ENCODE measurements around the gene EML4.
"Not testable (repeated sequence)": the region's sequence is repeated elsewhere in the genome, so short reads cannot be mapped to it uniquely, and the experiment has no call there.

EML4 gene

GRCh38 chr2:42169100-42169873 lies at the start of gene EML4:
TSS of gene EML4 (plus strand) at chr2:42169353. CDS start at chr2:42169612, 259 bp downstream.
- peak within 1 kb of the TSS; percentile 74 for H3K4me3 ChIP-seq (ENCODE audit: low read depth, low read length)
- TF ChIP-seq CTCF (IDR thresholded peaks at IDR 0.05; ENCODE audit: low read depth, low read length, missing control alignments), result no peak
- peak; percentile 66 for DNase-seq (ENCODE audit: low read depth)

GRCh38 chr2:42123426-42123825 lies 45.7 kb upstream of the EML4 start:
- no peak overlapping the region for H3K4me3 ChIP-seq (ENCODE audit: low read depth, low read length)
- DNase-seq (ENCODE audit: low read depth), result no peak
- no peak for TF ChIP-seq CTCF (IDR thresholded peaks at IDR 0.05; ENCODE audit: low read depth, low read length, missing control alignments)

- no peak for DNase-seq (ENCODE audit: low read depth)
- TF ChIP-seq CTCF (IDR thresholded peaks at IDR 0.05; ENCODE audit: low read depth, low read length, missing control alignments), result no peak
- no peak overlapping the region for H3K4me3 ChIP-seq (ENCODE audit: low read depth, low read length)
These were observed 45.0 kb upstream of the EML4 start for GRCh38 chr2:42124011-42124785.

GRCh38 chr2:42125841-42126594 lies 43.1 kb upstream of the EML4 start:
- no peak for TF ChIP-seq CTCF (IDR thresholded peaks at IDR 0.05; ENCODE audit: low read depth, low read length, missing control alignments)
- no peak overlapping the region for H3K4me3 ChIP-seq (ENCODE audit: low read depth, low read length)
- DNase-seq (ENCODE audit: low read depth), result no peak

- not testable (repeated sequence) for DNase-seq (ENCODE audit: low read depth)
- peak overlapping the region; percentile 32; the same call in 1 of the 2 replicates for H3K4me3 ChIP-seq (ENCODE audit: low read depth, low read length)
These were observed 42.3 kb upstream of the EML4 start for GRCh38 chr2:42126873-42127272.

GRCh38 chr2:42127425-42128424 lies 41.4 kb upstream of the EML4 start:
- TF ChIP-seq CTCF (IDR thresholded peaks at IDR 0.05; ENCODE audit: low read depth, low read length, missing control alignments), result no peak
- peak overlapping the region; percentile 32; the same call in 1 of the 2 replicates for H3K4me3 ChIP-seq (ENCODE audit: low read depth, low read length)
- peak; percentile 90 for DNase-seq (ENCODE audit: low read depth)
